Immature natural killer cell (primary cell): ENCODE measurements around the gene WRNIP1. TPM values are rescaled to one million over a fixed set of nuclear protein-coding genes. Genes with fewer than 3 reads are reported as not detected.

ENCODE experiments used
- DNase-seq, 3 donors: peaks; one replicate each; pipeline ENCODE4 v3.0.0; 2022; ENCODE audit warnings: mixed read lengths in 1 of 3
- H3K27ac Mint-ChIP-seq, 6 donors: one replicate each; pipeline ENCODE4 v1.8.0; 2020; ENCODE audit warnings: mixed read lengths in 6 of 6, mild to moderate bottlenecking in 5 of 6, inconsistent platforms in 4 of 6, moderate library complexity in 3 of 6
- H3K27me3 Mint-ChIP-seq, 3 donors: one replicate each; pipeline ENCODE4 v1.8.0; 2020 to 2021; ENCODE audit warnings: low read depth in 3 of 3, mild to moderate bottlenecking in 3 of 3, mixed read lengths in 3 of 3, moderate library complexity in 3 of 3, inconsistent platforms in 1 of 3
- H3K36me3 Mint-ChIP-seq, 3 donors: one replicate each; pipeline ENCODE4 v1.8.0; 2020; ENCODE audit warnings: mixed read lengths in 3 of 3, inconsistent platforms in 2 of 3, mild to moderate bottlenecking in 2 of 3
- H3K4me1 Mint-ChIP-seq, 2 donors: one replicate each; pipeline ENCODE4 v1.8.0; 2020; ENCODE audit warnings: inconsistent platforms in 2 of 2, mild to moderate bottlenecking in 2 of 2, mixed read lengths in 2 of 2, moderate library complexity in 1 of 2
- H3K4me3 Mint-ChIP-seq, 5 donors: one replicate each; pipeline ENCODE4 v1.8.0; 2020; ENCODE audit warnings: mild to moderate bottlenecking in 5 of 5, mixed read lengths in 5 of 5, inconsistent platforms in 3 of 5, moderate library complexity in 3 of 5
- H3K9me3 Mint-ChIP-seq, 6 donors: one replicate each; pipeline ENCODE4 v1.8.0; 2020; ENCODE audit warnings: mild to moderate bottlenecking in 6 of 6, mixed read lengths in 6 of 6, inconsistent platforms in 4 of 6, moderate library complexity in 3 of 6
- polyA plus RNA-seq, 3 donors: library from polyadenylated mRNA; unstranded; fragments of 300-500 nt; fragmentation: Illumina TruSeq; gene quantifications; one replicate each; pipeline ENCODE4 v1.2.3, GENCODE V29; 2021

Gene WRNIP1
- polyA plus RNA-seq, 3 donors from 2014 or later = 25.5 to 43.3 (median 26.4) TPM

DNA sequence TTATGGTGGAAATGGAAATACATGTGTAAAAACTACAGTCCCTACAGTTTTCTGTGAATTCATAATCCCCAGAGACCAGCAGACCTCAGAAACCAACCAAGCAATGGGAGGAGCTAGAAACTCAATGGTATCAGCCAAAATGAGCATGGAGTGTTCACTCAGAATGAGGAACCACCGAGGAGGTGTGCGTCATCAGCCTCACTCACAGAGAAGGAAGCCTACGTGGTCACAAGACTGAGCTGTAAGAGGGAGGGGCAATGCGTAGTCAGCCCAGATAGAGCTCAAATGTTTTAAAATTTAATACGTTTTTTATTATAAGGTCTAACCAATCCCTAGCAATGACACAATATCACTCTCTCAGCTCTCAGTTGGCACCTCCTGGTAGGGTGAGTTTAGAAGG is 31.9 kb upstream of the WRNIP1 start:
- Mint-ChIP-seq H3K9me3 (no peaks in the 10 kb centered on the region), H3K36me3 (no peaks in the 10 kb centered on the region), H3K27ac (peak overlapping the region in 1 of 6 donors; percentile 57), H3K27me3 (peaks cover 0 to 3% (median 0%) of the 10 kb centered on the region in 3 donors), H3K4me1 (peaks cover 3 to 6% of the 10 kb centered on the region in 2 donors), H3K4me3 (no peak overlapping the region)
- DNase-seq = peak; percentile 19 to 22 (median 19)

DNA sequence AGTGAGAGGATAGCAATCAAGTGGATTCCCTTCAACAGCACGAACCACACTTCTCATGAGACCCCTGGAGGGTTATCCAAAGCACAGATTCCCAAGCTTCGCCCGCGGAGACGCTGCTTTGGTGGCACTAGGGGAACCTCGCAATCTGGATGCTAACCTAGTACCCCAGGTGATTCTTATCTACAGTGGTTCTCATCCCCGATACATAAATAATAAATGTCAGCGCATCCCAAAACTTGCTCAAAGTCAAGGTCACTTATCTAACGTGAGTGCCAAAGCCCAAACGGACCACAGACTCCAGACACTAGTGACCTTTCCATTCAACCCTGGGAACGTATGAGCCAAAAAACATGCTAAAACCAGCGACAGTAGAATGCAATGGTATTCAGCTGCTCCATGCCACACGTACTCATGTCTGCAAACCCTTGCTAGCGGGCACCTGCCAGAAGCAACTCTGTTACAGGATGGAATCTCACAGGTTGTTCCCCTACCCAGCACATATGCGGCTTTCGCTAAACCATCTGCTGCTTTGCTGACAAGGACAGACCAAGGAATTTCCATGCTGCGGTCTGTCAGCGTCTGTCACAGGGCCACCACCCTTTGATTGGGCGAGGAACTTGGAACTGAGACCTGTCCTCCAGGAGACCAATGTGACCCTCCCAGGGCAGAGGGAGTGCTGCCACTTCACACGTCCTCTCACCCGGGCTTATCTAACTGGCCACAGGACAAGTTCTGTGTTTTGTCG is 31.3 kb upstream of the WRNIP1 start:
- Mint-ChIP-seq H3K4me1 (peaks cover 3 to 6% of the 10 kb centered on the region in 2 donors), H3K36me3 (no peaks in the 10 kb centered on the region), H3K27ac (peak overlapping the region in 1 of 6 donors; percentile 57), H3K4me3 (no peak overlapping the region), H3K9me3 (no peaks in the 10 kb centered on the region), H3K27me3 (peaks cover 0 to 1% (median 0%) of the 10 kb centered on the region in 3 donors)
- no peak for DNase-seq

DNA sequence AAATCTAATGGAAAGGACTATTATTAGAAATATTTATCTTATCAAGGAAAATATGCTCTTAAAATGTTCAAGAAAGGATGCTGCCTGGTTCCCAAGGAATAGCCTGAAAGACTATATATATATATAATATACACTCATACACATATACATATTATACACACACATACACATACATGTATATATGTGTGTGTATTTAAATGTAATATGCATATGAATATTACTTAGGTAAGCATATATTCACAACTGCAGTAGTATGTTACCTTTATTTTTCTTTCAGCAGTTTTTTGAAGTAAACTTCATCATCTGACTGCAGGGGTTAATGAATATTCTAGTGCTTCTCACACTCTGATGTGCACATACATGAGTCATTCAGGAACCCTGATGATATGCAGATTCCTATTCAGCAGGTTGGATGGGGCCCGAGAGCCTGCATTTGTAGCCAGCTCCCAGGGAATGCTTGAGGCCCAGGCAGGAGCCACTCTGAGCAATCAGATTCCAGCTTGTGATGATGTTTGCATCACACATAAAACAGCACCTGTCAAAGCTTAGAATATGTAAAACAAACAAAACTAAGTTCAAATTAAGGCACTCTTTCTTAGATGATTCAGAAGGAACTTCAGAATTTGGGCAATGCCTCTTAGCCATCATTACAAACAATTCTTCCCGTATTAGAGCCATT is 30.6 kb upstream of the WRNIP1 start:
- DNase-seq = no peak
- Mint-ChIP-seq H3K27me3 (peaks cover 0 to 1% (median 0%) of the 10 kb centered on the region in 3 donors), H3K36me3 (no peaks in the 10 kb centered on the region), H3K9me3 (no peaks in the 10 kb centered on the region), H3K4me1 (peaks cover 3 to 6% of the 10 kb centered on the region in 2 donors), H3K4me3 (no peak overlapping the region), H3K27ac (no peak overlapping the region)

DNA sequence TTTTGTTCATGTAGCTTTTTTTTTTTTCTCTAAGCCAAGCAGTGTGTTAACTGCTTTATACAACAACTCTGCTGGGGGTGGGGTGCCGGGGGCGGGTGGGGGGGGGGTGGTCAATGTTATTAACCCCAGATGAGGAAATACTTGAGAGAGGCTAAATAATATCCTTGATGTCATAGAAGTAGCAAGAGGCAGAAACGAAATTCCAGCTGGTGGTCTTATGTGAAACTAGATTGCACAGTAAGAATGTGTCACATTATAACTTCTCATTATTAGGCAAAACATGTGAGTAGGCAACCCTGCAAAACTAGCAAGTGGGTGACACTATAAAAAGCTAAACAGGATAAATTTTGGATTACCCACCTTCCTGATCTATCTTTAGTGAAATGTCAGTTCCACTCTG is 27.3 kb upstream of the WRNIP1 start:
- Mint-ChIP-seq H3K9me3 (no peaks in the 10 kb centered on the region), H3K36me3 (no peaks in the 10 kb centered on the region), H3K4me3 (no peak overlapping the region), H3K27me3 (no peaks in the 10 kb centered on the region), H3K27ac (no peak overlapping the region), H3K4me1 (peaks cover 3% of the 10 kb centered on the region in 2 donors)
- DNase-seq = no peak

DNA sequence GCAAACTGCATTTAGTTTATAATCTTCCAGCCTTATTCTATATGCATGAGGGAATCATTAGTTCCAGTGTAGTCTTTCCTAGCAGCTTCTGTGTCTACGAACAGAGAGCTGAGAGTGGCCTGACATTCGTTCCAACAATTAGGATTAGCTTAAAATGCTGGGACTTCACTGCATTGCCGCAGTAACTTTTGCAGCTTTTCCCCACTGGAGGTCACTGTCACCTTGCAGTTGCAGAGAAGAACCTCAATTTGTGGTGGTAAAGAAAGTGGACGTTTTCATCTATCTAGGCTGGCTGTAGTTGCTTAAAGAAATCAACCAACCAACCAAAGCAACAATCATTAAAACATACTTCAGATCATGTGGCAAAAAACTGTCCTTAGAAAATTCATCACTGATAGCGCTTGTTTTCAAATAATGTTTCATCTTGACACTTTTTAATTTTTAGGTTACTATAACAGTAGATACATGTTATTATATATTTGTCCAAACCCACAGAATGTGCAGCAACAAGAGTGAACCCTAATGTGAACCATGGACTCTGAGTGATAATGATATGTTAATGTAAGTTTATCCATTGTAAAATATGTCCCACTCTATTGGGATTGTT is 26.7 kb upstream of the WRNIP1 start:
- H3K27ac Mint-ChIP-seq = no peak overlapping the region

DNA sequence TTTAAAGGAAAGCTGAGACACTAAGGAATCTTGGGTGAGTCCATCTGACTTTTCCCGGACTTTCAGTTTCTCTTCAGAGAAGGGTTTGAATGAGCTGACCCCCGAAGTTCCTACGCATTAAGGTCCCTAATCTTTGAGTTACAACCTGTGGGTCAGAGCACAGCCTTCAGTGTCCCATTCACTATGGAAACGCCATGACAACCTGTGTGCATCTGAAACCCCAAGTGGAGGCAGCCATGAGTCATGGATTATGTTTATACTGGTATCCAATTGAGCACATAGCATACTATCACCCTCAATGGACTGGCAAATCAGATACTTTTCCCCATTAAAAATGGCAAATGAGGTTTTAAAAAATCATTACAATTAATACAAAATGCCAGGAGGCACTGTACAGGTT is 25.9 kb upstream of the WRNIP1 start:
- no peaks in the 10 kb centered on the region for H3K9me3 Mint-ChIP-seq
- H3K4me3 Mint-ChIP-seq = no peak overlapping the region
- no peak for DNase-seq

More for the DNA sequence above, 26.7 kb upstream of the WRNIP1 start:
- Mint-ChIP-seq H3K4me3 (no peak overlapping the region), H3K9me3 (no peaks in the 10 kb centered on the region), H3K4me1 (no peaks in the 10 kb centered on the region), H3K36me3 (no peaks in the 10 kb centered on the region), H3K27me3 (peaks cover 0 to 2% (median 0%) of the 10 kb centered on the region in 3 donors)
- DNase-seq = peak; percentile 19 to 43 (median 34)

DNA sequence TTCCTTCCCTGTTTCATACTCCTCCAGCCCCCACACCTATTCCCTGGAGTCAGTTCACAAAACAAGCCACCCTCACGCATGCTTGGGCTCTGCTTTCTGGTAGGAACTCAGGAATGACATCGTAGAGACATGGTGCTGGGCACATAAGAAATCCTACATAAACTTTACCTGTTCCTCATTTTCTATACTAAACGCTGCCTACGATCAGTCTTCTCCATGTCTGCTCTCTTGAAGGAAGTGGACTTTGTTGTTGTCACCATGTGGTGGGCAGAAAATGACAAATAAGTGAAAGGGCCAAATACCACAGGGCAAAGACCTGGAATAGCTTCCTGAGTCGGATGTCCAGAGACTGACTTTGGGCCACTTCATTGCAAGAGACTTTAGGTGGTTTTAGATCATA is 24.6 kb upstream of the WRNIP1 start:
- no peaks in the 10 kb centered on the region for H3K9me3 Mint-ChIP-seq
- no peak overlapping the region for H3K27ac Mint-ChIP-seq
- no peaks in the 10 kb centered on the region for H3K36me3 Mint-ChIP-seq
- peaks cover 0 to 5% (median 0%) of the 10 kb centered on the region in 3 donors for H3K27me3 Mint-ChIP-seq
- H3K4me3 Mint-ChIP-seq = no peak overlapping the region
- no peak for DNase-seq
- no peaks in the 10 kb centered on the region for H3K4me1 Mint-ChIP-seq

More for the DNA sequence above, 25.9 kb upstream of the WRNIP1 start:
- Mint-ChIP-seq H3K27me3 (peaks cover 0 to 2% (median 0%) of the 10 kb centered on the region in 3 donors), H3K4me1 (no peaks in the 10 kb centered on the region), H3K36me3 (no peaks in the 10 kb centered on the region), H3K27ac (no peak overlapping the region)

DNA sequence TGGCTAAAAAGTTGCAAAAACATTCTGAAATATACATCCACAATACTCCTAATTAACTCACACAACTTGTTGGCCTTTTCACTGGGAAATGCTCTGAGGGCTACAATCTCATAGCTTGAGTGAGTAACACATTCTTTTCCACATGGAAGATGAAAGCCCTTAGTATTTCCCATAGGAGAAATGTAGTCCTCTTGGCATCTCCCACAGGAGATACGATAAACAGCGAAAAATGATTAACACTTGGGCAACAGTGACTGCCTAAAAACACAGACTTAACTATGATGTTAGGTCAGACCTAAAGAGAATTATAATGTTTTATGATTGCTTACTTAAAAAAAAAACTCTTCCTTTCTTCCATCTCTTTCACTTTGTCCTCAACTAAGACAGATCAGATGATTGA is 23.4 kb upstream of the WRNIP1 start:
- H3K4me1 Mint-ChIP-seq = no peaks in the 10 kb centered on the region
- H3K27ac Mint-ChIP-seq = no peak overlapping the region
- no peak for DNase-seq
- peaks cover 0 to 5% (median 0%) of the 10 kb centered on the region in 3 donors for H3K27me3 Mint-ChIP-seq
- H3K36me3 Mint-ChIP-seq = peaks cover 0 to 4% (median 0%) of the 10 kb centered on the region in 3 donors
- no peak overlapping the region for H3K4me3 Mint-ChIP-seq
- H3K9me3 Mint-ChIP-seq = no peaks in the 10 kb centered on the region

DNA sequence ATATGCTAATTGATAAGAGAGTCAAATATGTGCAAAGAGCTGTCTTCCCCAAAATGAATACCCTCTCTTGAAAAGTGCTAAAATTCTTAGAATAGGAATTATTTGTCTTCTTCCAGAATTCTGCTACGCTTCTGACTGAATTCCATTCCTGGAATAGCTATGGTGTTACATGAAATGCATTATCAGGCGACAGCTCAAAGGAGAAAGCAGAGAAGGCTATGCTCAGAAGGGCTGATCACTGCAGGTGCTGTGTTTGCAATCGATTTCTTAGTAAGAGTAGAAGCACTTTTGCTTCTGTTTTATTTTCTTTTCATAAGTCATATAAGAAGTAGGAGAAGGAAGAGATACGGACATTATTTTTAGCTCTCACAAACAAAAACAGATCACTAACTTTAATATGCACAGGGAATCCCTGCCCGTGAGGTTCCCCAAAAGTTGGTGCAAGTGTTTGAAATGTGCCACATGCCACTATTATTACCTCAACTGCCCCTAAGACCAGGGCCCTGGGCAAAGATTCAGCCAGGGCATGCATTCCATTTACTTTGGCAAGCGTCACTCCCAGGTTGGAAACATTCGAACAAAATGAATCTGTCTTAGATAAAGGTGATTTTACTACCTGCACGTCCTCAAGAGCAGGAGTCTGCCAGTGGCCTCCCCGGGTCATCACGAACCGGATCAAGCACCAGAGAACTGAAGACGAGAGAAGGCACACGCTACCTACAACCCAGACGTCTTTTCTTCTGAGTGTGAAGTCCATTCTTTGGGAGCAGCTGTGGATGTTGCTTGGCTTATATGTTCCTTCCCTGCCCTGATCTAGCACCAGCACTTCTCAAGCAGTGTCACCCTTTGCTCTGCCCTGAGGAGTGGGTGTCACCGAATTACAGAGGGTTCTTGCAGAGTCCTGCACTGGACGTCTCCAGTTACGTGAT is 21.6 kb upstream of the WRNIP1 start:
- Mint-ChIP-seq H3K4me3 (no peak overlapping the region), H3K9me3 (no peaks in the 10 kb centered on the region), H3K36me3 (peaks cover 0 to 4% (median 0%) of the 10 kb centered on the region in 3 donors), H3K27ac (no peak overlapping the region), H3K4me1 (no peaks in the 10 kb centered on the region), H3K27me3 (peaks cover 0 to 5% (median 0%) of the 10 kb centered on the region in 3 donors)
- no peak for DNase-seq

DNA sequence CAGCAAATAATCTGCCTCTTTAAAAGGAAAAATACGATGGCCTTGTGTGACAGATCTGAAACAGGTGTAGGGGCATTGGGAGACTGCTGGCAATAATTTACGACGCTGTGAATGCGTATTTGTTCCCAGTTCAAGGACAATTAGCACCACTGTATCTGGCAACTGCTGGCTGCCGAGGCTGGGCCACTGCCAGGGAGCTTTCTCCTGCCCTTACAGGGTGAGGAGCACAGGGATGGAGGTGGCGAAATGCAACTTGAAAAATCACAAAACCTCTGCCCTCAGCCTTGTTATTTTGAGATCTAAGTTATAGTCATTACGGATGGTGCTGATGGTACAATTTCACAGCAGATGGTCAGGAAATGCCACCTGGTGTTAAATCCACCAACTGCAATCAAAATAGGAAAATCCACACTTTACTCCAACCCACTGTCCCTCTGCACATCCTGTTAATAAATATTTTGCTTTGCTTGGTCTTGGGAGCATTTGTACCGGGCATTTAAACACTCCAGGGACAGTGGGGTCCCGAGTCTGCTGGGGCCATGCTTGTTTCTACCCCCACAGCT is 20.9 kb upstream of the WRNIP1 start:
- H3K4me3 Mint-ChIP-seq = no peak overlapping the region
- no peaks in the 10 kb centered on the region for H3K9me3 Mint-ChIP-seq

DNA sequence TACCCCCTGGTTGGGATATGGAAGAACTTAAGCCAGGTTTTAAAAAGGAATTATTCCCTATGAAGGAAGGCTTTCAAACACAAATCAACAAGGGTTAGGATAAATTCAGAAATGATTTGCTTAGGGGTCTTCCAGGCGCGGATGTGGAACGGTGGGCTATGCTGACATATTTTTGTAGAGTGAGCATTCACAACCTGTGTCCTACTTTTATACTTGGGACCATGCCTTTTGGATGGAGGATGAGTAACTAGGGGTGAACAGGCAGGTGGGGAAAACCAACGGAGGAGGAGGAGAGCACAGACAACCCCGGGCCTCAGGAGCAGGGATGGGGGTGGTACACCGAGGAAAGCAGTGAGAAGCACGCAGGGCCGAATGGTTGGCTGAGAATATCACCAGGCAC is 20.4 kb upstream of the WRNIP1 start:
- no peak for DNase-seq
- peaks cover 1 to 2% of the 10 kb centered on the region in 2 donors for H3K4me1 Mint-ChIP-seq
- H3K36me3 Mint-ChIP-seq = peaks cover 0 to 4% (median 0%) of the 10 kb centered on the region in 3 donors
- H3K27me3 Mint-ChIP-seq = peaks cover 0 to 7% (median 2%) of the 10 kb centered on the region in 3 donors
- no peaks in the 10 kb centered on the region for H3K9me3 Mint-ChIP-seq
- no peak overlapping the region for H3K27ac Mint-ChIP-seq
- H3K4me3 Mint-ChIP-seq = no peak overlapping the region

More for the DNA sequence above, 20.9 kb upstream of the WRNIP1 start:
- DNase-seq = no peak
- Mint-ChIP-seq H3K36me3 (peaks cover 0 to 4% (median 0%) of the 10 kb centered on the region in 3 donors), H3K27ac (no peak overlapping the region), H3K27me3 (peaks cover 0 to 5% (median 2%) of the 10 kb centered on the region in 3 donors), H3K4me1 (no peaks in the 10 kb centered on the region)

DNA sequence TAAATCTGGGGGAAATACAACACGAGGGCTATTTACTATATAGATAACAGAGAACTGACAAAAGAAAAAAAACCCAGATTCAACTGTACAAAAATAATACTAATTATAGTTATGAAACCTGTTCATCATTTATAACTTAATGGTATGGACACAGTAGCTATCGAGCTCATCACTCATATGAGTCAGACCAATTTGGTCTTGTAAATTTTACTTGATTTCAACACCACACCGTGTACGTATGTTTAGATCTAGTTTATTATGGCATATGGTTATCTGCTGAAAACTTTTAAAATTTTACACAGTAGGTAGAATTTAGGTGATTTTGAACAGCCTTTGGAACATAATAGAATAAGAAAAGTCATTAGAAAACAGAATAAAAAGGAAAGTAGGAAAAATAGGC is 19.9 kb upstream of the WRNIP1 start:
- Mint-ChIP-seq H3K4me1 (peaks cover 3 to 6% of the 10 kb centered on the region in 2 donors), H3K9me3 (no peaks in the 10 kb centered on the region), H3K27ac (no peak overlapping the region), H3K27me3 (peaks cover 0 to 10% (median 2%) of the 10 kb centered on the region in 3 donors), H3K36me3 (peaks cover 0 to 4% (median 0%) of the 10 kb centered on the region in 3 donors), H3K4me3 (no peak overlapping the region)
- DNase-seq = no peak

DNA sequence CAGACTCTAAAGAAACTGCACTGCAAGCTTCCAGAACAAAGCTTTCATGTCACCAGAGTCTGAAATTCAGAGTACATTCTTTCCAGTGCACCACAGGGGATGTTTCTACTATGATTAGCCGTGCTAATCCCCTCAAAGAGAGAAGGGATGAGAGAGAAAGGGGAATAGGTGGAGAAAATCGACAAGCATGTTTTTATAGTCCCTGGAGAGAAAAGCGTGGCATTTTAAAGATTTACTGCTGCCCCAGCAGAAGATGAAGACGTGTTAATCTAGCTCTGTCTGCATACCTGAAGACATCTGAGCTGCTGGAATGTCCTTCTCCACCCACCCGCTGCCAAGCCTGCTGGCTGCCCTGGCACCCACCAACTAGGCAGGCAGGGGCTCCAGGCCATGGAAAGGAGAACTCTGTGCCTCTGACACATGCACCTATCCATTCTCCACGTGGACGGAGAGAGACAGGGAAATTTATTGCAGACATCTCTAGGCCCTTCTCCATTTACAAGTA is 18.6 kb upstream of the WRNIP1 start:
- H3K36me3 Mint-ChIP-seq = peaks cover 0 to 4% (median 0%) of the 10 kb centered on the region in 3 donors
- no peaks in the 10 kb centered on the region for H3K9me3 Mint-ChIP-seq
- DNase-seq = no peak
- no peak overlapping the region for H3K4me3 Mint-ChIP-seq
- H3K4me1 Mint-ChIP-seq = peaks cover 3 to 9% of the 10 kb centered on the region in 2 donors
- H3K27me3 Mint-ChIP-seq = peaks cover 0 to 12% (median 2%) of the 10 kb centered on the region in 3 donors
- H3K27ac Mint-ChIP-seq = no peak overlapping the region
